Measurements from ENCODE around the gene ASNSD1.
"Not testable (repeated sequence)": the region's sequence is repeated elsewhere in the genome, so short reads cannot be mapped to it uniquely, and the experiment has no call there.

ASNSD1 gene

DNA sequence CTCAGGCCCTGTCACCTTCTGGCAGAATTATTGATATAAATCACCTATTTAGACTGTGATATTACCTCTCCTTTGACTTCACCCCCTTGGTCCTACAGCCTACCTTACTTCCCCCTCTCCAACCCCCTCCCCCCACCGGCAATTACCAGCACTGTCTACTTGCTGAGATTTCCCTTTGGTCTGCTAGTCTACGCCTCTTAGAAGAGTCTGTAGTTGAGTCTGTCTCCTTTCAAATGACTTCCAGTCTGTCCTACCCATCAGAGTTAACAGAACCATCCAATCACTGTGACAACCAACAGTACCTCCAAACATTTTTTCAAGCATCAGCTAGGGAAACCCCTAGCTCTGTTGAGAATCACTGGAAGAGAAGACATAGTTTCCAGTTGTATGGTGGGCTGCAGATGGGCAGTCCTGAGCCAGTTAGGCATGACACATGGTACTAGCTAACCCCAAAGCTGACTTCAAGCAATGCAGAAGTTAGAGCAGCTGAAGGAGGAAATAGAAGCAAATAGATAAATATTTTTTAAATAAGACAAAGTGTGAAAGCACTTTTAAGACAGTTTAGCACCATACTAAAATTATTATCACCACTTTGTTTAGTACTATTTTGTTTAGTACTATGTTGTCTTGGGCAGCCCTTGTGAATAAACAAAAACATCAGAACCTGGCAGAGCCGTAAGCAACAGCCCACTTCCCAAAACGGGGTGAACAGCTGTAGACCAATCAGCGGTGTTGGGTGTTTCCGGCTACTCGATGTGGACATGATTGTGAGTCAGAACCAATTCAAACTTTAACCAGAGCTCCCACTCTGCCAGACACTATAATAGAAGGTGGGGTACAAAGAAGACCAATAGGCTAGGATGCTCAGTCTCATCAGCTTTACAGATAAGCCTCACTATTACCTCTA, 2.7 kb upstream of the ASNSD1 start:
- peaks cover 4% of the 10 kb centered on the region for H3K9me3 Mint-ChIP-seq
- DNase-seq = peak; percentile 60
- no peaks in the 10 kb centered on the region for H3K27me3 Mint-ChIP-seq
- peaks cover 6% of the 10 kb centered on the region for H3K36me3 Mint-ChIP-seq
- peaks cover 39% of the 10 kb centered on the region for H3K4me1 Mint-ChIP-seq
- H3K4me3 Mint-ChIP-seq = peak overlapping the region; percentile 29
- H3K27ac Mint-ChIP-seq = peak overlapping the region; percentile 86
- CTCF ChIA-PET = interaction anchor here (0.6 to 7.1 kb wide), 20 partner anchors 8 to 218 kb away, joined by 3 to 54 read pairs (median 4); partner anchors contain the start of genes ANKAR, OSGEPL1 and SLC40A1

DNA sequence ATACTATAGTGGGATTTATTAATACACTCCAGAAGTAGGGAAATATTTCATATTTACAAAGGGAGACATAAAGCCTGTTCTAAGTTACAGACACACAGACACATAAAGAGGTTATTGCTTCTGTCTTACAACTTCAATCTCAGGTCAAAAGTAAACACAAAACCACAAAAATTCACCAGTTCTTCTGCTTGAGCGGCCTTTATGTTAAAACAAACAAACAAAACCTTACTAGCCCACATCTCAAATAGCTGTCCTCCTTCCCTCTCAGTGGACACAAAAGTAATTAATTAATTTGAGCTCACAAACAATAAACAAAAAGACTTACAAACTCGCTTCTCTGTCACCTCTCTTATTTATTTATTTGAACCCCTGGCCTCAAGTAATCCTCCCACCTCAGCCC, 1.5 kb upstream of the ASNSD1 start:
- Mint-ChIP-seq H3K9me3 (no peaks in the 10 kb centered on the region), H3K36me3 (peaks cover 9% of the 10 kb centered on the region), H3K4me3 (no peak overlapping the region), H3K4me1 (peaks cover 50% of the 10 kb centered on the region), H3K27ac (peak overlapping the region; percentile 33), H3K27me3 (no peaks in the 10 kb centered on the region)
- DNase-seq = no peak
- CTCF ChIA-PET = interaction anchor here (1.0 to 7.1 kb wide), 11 partner anchors 9 to 219 kb away, joined by 3 to 54 read pairs (median 5); partner anchors contain the start of genes ANKAR and OSGEPL1

DNA sequence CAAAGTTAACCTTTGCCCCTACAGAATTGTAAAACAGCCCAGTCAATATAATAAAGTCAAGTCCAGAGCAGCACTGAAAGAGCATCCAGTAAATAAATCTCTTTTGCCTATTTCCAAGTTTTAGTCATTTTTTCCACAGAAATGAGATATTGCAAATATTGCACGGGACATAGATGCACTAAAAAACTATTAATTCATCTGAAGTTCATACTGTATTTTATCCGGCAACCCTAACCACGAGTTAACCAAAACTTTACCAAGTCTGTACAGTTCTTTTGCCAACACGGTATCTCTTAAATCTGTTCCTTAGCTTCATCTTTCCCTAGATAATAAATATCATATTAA, 484 bp upstream of the ASNSD1 start:
- Mint-ChIP-seq H3K27me3 (no peaks in the 10 kb centered on the region), H3K9me3 (no peaks in the 10 kb centered on the region), H3K4me1 (peaks cover 54% of the 10 kb centered on the region), H3K36me3 (peaks cover 10% of the 10 kb centered on the region), H3K27ac (no peak overlapping the region), H3K4me3 (no peak overlapping the region)
- no peak for DNase-seq
- CTCF ChIA-PET = interaction anchor here (0.6 to 7.1 kb wide), 18 partner anchors 9 to 699 kb away, joined by 3 to 54 read pairs (median 5); partner anchors contain the start of genes ANKAR and OSGEPL1

DNA sequence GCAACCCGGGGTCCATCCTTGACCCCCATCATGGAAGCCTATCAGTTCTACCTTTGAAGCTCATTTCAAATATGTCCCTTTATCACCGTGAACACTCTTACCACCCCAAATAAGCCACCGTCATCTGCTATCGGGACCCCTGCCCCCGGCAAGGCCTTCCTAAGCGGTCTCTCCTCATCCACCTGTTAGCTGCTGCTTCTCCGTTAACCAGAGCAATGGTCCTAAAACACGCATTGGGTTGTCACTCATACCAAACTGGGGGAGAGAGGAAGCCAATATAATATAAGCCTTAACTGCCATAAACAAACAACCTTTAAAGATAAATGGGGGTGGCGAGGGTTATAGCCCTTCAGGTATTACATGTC, 680 bp downstream of the ASNSD1 start:
- CTCF ChIA-PET = interaction anchor here (0.7 to 7.1 kb wide), 8 partner anchors 9 to 102 kb away, joined by 3 to 54 read pairs (median 6); partner anchors contain the start of genes ANKAR and OSGEPL1
- peaks cover 48% of the 10 kb centered on the region for H3K4me1 Mint-ChIP-seq
- peaks cover 20% of the 10 kb centered on the region for H3K36me3 Mint-ChIP-seq
- no peaks in the 10 kb centered on the region for H3K9me3 Mint-ChIP-seq
- DNase-seq = peak; percentile 28
- no peaks in the 10 kb centered on the region for H3K27me3 Mint-ChIP-seq
- H3K27ac Mint-ChIP-seq = no peak overlapping the region
- H3K4me3 Mint-ChIP-seq = no peak overlapping the region

DNA sequence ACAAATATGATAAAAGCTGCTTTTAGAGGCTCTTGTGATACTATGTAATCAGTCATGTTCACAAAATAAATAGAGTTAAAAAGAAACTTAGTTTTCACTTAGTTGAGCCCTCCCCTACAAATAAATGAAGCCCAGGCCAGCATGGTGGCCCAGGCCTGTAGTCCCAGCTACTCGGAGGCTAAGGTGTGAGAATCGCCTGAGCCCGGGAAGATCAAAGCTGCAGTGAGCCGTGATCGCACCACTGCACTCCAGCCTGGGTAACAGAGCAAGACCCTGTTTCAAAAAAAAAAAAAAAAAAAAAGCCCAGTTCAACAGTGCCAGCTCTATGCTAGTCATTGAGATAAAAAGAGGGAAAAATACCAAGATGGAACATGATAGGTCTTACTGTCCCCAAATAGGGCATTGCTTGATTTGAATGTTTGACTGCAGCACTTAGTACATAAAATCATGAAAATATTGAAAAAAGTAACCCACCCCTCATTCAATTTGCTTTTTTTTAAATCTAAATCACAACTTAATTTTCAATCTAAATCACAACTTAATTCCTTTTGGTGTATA, 1.5 kb downstream of the ASNSD1 start:
- Mint-ChIP-seq H3K27me3 (no peaks in the 10 kb centered on the region), H3K9me3 (no peaks in the 10 kb centered on the region), H3K4me1 (peaks cover 43% of the 10 kb centered on the region), H3K36me3 (peaks cover 27% of the 10 kb centered on the region), H3K27ac (peak overlapping the region; percentile 9), H3K4me3 (no peak overlapping the region)
- DNase-seq = no peak
- CTCF ChIA-PET = interaction anchor here (1.2 to 7.1 kb wide), 7 partner anchors 8 to 101 kb away, joined by 3 to 54 read pairs (median 10); partner anchors contain the start of genes ANKAR and OSGEPL1

DNA sequence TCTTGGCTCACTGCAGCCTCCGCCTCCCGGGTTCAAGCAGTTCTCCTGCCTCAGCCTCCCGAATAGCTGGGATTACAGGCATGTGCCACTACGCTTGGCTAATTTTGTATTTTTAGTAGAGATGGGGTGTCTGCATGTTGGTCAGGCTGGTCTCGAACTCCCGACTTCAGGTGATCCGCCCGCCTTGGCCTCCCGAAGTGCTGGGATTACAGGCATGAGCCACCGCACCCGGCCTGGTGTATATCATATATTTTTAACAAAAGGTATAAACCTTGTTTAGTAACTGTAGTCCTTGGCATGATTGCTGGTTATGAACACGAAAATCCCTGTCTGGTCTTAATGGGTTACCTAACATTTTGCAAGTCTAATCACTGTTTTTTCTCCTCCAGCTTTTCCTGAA, 2.1 kb downstream of the ASNSD1 start:
- Mint-ChIP-seq H3K4me3 (peak overlapping the region; percentile 44), H3K4me1 (peaks cover 38% of the 10 kb centered on the region), H3K36me3 (peaks cover 30% of the 10 kb centered on the region)
- not testable (repeated sequence) for H3K27ac Mint-ChIP-seq, H3K9me3 Mint-ChIP-seq, H3K27me3 Mint-ChIP-seq, DNase-seq
- CTCF ChIA-PET = interaction anchor here (1.3 to 7.1 kb wide), 4 partner anchors 8 to 37 kb away, joined by 5 to 54 read pairs (median 17); partner anchors contain the start of gene ANKAR

DNA sequence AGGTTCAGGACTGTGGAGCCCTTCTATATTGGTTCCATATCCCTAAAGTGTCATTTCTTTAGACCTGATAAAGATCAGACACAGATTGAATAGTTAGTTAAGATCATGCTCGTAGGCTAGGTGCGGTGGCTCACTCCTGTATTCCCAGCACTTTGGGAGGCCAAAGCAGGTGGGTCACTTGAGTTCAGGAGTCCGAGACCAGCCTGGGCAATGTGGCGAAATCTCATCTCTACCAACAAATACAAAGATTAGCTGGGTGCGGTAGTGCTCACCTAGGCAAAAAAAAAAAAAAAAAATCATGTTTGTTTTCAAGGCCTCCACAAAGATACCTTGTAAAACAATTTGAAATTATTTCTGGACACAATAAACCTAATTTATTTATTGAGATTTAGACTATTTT, 8.7 kb downstream of the ASNSD1 start:
- DNase-seq = no peak
- Mint-ChIP-seq H3K4me1 (peaks cover 17% of the 10 kb centered on the region), H3K9me3 (no peaks in the 10 kb centered on the region), H3K27ac (no peak overlapping the region), H3K4me3 (no peak overlapping the region), H3K27me3 (no peaks in the 10 kb centered on the region), H3K36me3 (peaks cover 43% of the 10 kb centered on the region)
- CTCF ChIA-PET = interaction anchor here (0.8 to 1.1 kb wide), 2 partner anchors 9 to 12 kb away, joined by 3 to 5 read pairs; partner anchors contain the start of gene ASNSD1

DNA sequence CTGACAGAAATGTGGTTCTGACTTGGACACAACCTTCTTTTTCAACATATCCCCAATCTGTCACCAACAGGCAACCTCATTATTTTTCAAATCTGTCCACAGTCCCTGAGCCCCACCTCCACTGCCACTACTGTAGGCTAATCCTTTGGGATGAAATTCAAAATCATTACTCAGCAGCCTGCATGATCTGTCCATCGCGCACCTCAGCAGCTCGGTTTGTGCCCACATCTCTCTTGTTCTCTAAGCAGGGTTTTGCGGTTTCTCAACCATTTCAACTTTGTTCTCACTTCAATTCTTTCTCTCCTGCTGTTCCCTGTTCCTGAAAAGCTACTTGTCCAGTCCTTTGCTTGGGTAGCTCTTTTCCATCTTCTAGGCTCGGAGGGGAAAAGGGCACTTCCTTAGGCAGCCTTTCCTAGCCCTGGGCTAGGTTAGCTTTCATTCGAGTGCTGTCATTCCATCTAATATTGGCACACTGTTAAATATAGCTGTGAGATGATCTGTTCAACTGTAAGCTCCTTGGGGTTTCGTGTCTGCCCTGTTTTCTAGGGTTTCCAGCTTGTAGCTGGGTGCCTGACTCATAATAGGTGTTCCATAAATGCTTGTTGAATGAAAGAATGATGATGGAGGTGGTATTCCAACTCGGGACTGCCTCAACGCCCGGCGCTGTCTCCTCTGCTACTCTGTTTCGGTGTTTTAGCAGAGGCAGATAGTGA, 12.6 kb downstream of the ASNSD1 start:
- peaks cover 12% of the 10 kb centered on the region for H3K9me3 Mint-ChIP-seq
- H3K4me3 Mint-ChIP-seq = peak overlapping the region; percentile 63
- no peaks in the 10 kb centered on the region for H3K27me3 Mint-ChIP-seq
- CTCF ChIA-PET = interaction anchor here (0.8 to 4.2 kb wide), 10 partner anchors 10 to 89 kb away, joined by 3 to 19 read pairs (median 6); partner anchors contain the start of genes ASNSD1 and OSGEPL1
- no peak for DNase-seq
- H3K27ac Mint-ChIP-seq = peak overlapping the region; percentile 81
- peaks cover 34% of the 10 kb centered on the region for H3K36me3 Mint-ChIP-seq
- peaks cover 23% of the 10 kb centered on the region for H3K4me1 Mint-ChIP-seq

DNA sequence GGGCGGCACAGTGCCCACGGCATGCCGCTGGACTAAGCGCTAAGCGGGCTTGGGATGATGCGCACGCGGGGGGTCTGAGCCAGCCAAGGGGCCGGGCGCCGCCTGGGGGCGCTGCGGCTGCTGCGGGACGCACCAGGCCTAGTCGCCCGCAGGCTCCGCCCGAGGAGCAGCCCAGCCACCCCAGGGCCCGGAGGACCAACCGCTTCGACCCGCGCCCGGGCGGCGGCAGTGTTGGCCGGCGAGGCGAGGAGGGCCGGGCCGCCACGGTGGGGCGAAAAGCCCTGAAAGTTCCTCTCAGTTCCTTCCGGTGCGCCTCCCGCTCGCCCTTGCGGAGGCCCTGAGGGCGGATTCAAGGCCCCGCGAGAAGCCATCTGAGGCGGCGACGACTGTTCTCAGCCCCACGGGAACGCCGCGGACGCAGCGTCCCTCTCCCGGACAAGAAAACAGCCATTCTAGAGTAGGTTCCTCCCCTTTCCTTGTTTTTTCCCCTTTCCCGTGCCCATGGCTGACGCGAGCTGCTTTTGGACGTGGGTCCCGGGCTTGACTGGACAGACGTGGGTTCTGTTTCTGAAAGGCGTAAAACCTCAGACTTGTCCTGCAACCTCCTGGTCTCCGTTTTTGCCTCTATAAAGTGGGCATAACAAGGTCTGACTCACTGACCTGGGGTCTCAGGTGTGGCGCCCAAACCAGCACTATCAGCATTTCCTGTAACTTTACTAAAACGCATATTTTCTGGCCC, 13.3 kb downstream of the ASNSD1 start, which contains the start of gene ANKAR:
ANKAR (plus strand) TSS at position 297 of the 739 bp plus-strand sequence. CDS start 1,821 bp downstream, outside the sequence.
- Mint-ChIP-seq H3K27me3 (no peaks in the 10 kb centered on the region), H3K4me3 (peak within 1 kb of the TSS; percentile 85), H3K4me1 (peaks cover 28% of the 10 kb centered on the region), H3K9me3 (peaks cover 13% of the 10 kb centered on the region), H3K36me3 (peaks cover 29% of the 10 kb centered on the region), H3K27ac (peak within 1 kb of the TSS; percentile 94)
- CTCF ChIA-PET = interaction anchor here (0.8 to 4.2 kb wide), 10 partner anchors 10 to 88 kb away, joined by 3 to 19 read pairs (median 6); partner anchors contain the start of genes ASNSD1 and OSGEPL1
- peak; percentile 79 for DNase-seq

DNA sequence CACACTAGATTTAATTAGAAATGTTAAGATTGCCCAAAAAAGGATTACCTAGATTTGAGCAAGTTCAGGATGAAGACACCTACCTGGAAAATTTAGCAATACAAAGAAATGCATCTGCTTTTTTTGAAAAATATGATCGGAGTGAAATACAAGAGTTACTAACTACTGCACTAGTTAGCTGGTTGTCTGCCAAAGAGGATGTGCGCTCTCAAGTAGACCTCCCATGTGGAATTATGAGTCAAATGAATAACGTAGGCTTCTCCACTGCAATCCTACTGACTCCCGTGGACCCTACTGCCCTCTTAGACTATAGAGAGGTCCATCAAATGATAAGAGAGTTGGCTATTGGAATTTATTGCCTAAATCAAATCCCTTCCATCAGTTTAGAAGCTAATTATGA, 15.2 kb downstream of the ASNSD1 start:
- H3K27me3 Mint-ChIP-seq = no peaks in the 10 kb centered on the region
- CTCF ChIA-PET = interaction anchor here (0.6 to 4.2 kb wide), 5 partner anchors 16 to 263 kb away, joined by 3 to 19 read pairs (median 4); partner anchors contain the start of genes ASNSD1 and OSGEPL1
- peaks cover 28% of the 10 kb centered on the region for H3K36me3 Mint-ChIP-seq
- no peak overlapping the region for H3K27ac Mint-ChIP-seq
- peaks cover 37% of the 10 kb centered on the region for H3K4me1 Mint-ChIP-seq
- peaks cover 13% of the 10 kb centered on the region for H3K9me3 Mint-ChIP-seq
- no peak overlapping the region for H3K4me3 Mint-ChIP-seq
- DNase-seq = no peak

DNA sequence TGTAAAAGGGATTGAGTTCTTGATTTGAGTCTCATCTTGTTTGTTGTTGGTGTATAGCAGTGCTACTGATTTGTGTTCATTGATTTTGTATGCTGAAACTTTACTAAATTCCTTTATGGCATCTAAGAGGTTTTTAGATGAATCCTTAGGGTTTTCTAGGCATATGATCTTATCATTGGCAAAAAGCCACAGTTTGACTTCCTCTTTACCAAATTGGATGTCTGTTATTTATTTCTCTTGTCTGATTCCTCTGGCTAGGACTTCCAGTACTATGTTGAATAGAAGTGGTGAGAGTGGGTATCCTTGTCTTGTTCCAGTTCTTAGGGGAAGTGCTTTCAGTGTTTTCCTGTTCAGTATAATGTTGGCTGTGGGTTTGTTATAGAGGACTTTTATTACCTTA, 18.0 kb downstream of the ASNSD1 start:
- Mint-ChIP-seq H3K9me3 (peaks cover 13% of the 10 kb centered on the region), H3K4me1 (peaks cover 30% of the 10 kb centered on the region), H3K27me3 (no peaks in the 10 kb centered on the region), H3K27ac (no peak overlapping the region), H3K36me3 (peaks cover 18% of the 10 kb centered on the region), H3K4me3 (no peak overlapping the region)
- no peak for DNase-seq
- CTCF ChIA-PET = no interaction called here

DNA sequence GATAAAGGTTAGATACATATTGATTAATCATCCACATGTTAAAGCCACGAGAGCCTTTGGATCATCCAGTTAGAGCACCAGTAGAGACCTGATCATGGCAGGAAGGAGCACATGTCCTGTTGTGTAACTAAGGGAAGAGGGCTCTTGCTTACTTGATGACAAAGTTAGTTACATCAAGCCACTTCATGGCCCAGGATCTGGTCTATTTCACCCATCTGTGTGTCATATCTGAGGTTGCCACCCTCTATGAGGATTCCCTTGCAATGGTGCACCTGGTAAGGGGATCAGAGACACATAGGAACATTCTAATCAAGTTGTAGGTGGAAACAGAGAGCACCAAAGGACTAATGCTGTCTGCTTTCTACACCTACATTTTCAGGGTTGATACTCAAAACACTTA, 19.9 kb downstream of the ASNSD1 start:
- DNase-seq = no peak
- H3K27me3 Mint-ChIP-seq = no peaks in the 10 kb centered on the region
- no peak overlapping the region for H3K4me3 Mint-ChIP-seq
- H3K27ac Mint-ChIP-seq = no peak overlapping the region
- peaks cover 13% of the 10 kb centered on the region for H3K9me3 Mint-ChIP-seq
- peaks cover 22% of the 10 kb centered on the region for H3K4me1 Mint-ChIP-seq
- peaks cover 16% of the 10 kb centered on the region for H3K36me3 Mint-ChIP-seq
- CTCF ChIA-PET = interaction anchor here (1.4 kb wide), 1 partner anchor 17 kb away, joined by 3 read pairs; no protein-coding TSS in a partner anchor

DNA sequence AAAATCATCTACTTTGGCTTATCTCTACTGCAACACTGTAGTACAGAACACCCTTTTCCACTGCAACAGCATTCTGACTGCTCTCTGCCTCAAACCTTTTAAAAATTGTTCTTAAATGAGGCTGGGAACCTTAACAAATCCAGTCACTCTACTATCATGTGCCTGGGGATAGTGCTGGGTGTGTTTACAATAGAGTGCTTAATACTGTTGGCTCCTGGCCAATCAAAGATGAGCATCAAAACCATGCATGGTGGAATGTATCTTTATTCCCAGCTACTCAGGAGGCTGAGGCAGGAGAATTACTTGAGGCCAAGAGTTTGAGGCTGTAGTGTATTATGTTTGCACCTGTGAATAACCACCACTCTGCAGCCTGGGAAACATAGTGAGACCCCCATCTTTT, 20.6 kb downstream of the ASNSD1 start:
- Mint-ChIP-seq H3K36me3 (peaks cover 16% of the 10 kb centered on the region), H3K27ac (no peak overlapping the region), H3K4me1 (peaks cover 22% of the 10 kb centered on the region), H3K27me3 (no peaks in the 10 kb centered on the region), H3K4me3 (no peak overlapping the region), H3K9me3 (peaks cover 13% of the 10 kb centered on the region)
- CTCF ChIA-PET = interaction anchor here (1.4 to 1.9 kb wide), 2 partner anchors 15 to 17 kb away, joined by 3 to 6 read pairs; no protein-coding TSS in a partner anchor
- DNase-seq = no peak

Measured in activated naive CD4-positive, alpha-beta T cell treated with anti-CD3 and anti-CD28 coated beads, Interleukin-2, amount 10 ng/mL, durations not matched to agents 7 days and 5 days (primary cell).